ENCODE results near the gene NLRP12. TPM values are rescaled to one million over a fixed set of nuclear protein-coding genes. Genes with fewer than 3 reads are reported as not detected.
A peak's percentile ranks its signal among the peaks of the same experiment; 100 is the strongest.
"Not testable (repeated sequence)": the region's sequence is repeated elsewhere in the genome, so short reads cannot be mapped to it uniquely, and the experiment has no call there.

Gene NLRP12
- total RNA-seq, 3 donors from 2014 or later (not counting 1 experiment from before 2014, with no cell fraction given), result 0.35 to 13.6 (median 0.84) TPM

DNA sequence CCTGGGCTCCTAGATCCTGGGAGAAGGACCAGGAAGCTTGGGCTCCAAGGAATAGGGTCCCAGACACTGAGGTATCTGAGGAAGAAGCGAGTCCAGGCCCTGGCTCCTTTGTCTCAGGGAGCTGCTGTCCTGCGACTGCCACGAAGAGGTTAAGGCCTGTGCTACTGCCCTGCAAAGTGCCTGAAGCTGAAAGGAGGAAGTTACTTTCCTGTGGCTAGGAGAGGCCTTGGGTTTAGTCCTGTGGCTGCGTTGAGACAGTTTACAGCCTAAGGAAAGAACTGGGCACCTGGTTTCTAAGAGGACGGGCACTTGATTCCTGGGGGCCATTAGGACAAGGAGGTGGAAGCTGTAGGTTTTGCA, 46.4 kb upstream of the NLRP12 start:
- peak overlapping the region; percentile 30 for H3K27ac ChIP-seq (ENCODE audit: low read length)
- peaks cover 0 to 3% of the 10 kb centered on the region in 2 donors for H3K9me3 Mint-ChIP-seq
- DNase-seq (peak; percentile 28 to 49), ATAC-seq (no peak)
- peak overlapping the region; percentile 78 for H3K4me3 Mint-ChIP-seq
- peaks cover 13% of the 10 kb centered on the region for H3K36me3 Mint-ChIP-seq
- H3K4me1 ChIP-seq (ENCODE audit: control insufficient read depth, insufficient read depth, low read length), result peaks cover 73% of the 10 kb centered on the region
- intact Hi-C loops (cut with micrococcal nuclease), result no loop called here
- no peaks in the 10 kb centered on the region for H3K9me3 ChIP-seq (ENCODE audit: control insufficient read depth, insufficient read depth, low read length)
- peaks cover 16% of the 10 kb centered on the region for H3K36me3 ChIP-seq (ENCODE audit: control insufficient read depth, insufficient read depth, low read length)
- no peaks in the 10 kb centered on the region for H3K27me3 ChIP-seq (ENCODE audit: control insufficient read depth, insufficient read depth, low read length)
- peak overlapping the region; percentile 86 to 91 for H3K27ac Mint-ChIP-seq
- H3K27me3 Mint-ChIP-seq (ENCODE audit: low read depth in 2 of 2), result no peaks in the 10 kb centered on the region
- H3K4me1 Mint-ChIP-seq, result peaks cover 59 to 83% of the 10 kb centered on the region in 2 donors
- TF ChIP-seq, protein P1, sequence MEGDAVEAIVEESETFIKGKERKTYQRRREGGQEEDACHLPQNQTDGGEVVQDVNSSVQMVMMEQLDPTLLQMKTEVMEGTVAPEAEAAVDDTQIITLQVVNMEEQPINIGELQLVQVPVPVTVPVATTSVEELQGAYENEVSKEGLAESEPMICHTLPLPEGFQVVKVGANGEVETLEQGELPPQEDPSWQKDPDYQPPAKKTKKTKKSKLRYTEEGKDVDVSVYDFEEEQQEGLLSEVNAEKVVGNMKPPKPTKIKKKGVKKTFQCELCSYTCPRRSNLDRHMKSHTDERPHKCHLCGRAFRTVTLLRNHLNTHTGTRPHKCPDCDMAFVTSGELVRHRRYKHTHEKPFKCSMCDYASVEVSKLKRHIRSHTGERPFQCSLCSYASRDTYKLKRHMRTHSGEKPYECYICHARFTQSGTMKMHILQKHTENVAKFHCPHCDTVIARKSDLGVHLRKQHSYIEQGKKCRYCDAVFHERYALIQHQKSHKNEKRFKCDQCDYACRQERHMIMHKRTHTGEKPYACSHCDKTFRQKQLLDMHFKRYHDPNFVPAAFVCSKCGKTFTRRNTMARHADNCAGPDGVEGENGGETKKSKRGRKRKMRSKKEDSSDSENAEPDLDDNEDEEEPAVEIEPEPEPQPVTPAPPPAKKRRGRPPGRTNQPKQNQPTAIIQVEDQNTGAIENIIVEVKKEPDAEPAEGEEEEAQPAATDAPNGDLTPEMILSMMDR (IDR thresholded peaks at IDR 0.05), result no peak
- WGBS (ENCODE audit: insufficient coverage), result 30% methylated on average over 5 of the region's 5 CpGs
- peak overlapping the region; percentile 6 for H3K4me3 ChIP-seq (ENCODE audit: low read length)

DNA sequence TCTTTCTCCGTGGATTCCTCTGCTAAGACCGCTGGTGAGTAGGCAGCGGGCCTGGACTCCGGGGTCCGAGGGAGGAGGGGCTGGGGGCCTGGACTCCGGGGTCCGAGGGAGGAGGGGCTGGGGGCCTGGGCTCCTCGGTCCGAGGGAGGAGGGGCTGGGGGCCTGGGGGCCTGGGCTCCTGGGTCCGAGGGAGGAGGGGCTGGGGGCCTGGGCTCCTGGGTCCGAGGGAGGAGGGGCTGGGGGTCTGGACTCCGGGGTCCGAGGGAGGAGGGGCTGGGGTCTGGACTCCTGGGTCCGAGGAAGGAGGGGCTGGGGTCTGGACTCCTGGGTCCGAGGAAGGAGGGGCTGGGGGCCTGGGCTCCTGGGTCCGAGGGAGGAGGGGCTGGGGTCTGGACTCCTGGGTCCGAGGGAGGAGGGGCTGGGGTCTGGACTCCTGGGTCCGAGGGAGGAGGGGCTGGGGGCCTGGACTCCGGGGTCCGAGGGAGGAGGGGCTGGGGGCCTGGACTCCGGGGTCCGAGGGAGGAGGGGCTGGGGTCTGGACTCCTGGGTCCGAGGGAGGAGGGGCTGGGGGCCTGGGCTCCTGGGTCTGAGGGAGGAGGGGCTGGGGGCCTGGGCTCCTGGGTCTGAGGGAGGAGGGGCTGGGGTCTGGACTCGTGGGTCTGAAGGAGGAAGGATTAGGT, 45.8 kb upstream of the NLRP12 start:
- Mint-ChIP-seq H3K36me3 (peaks cover 11% of the 10 kb centered on the region), H3K27ac (peak overlapping the region; percentile 98 to 99), H3K4me1 (peaks cover 56 to 78% of the 10 kb centered on the region in 2 donors), H3K4me3 (peak overlapping the region; percentile 96)
- 1% methylated on average over 21 of the region's 24 CpGs for WGBS (ENCODE audit: insufficient coverage)
- DNase-seq; ATAC-seq; intact Hi-C loops (cut with micrococcal nuclease); H3K9me3 ChIP-seq (ENCODE audit: control insufficient read depth, insufficient read depth, low read length); H3K9me3 Mint-ChIP-seq; H3K27me3 ChIP-seq (ENCODE audit: control insufficient read depth, insufficient read depth, low read length); H3K27me3 Mint-ChIP-seq (ENCODE audit: low read depth in 2 of 2): not testable (repeated sequence)
- Histone ChIP-seq H3K4me3 (ENCODE audit: low read length) (peak overlapping the region; percentile 95), H3K27ac (ENCODE audit: low read length) (peak overlapping the region; percentile 97), H3K4me1 (ENCODE audit: control insufficient read depth, insufficient read depth, low read length) (peaks cover 72% of the 10 kb centered on the region), H3K36me3 (ENCODE audit: control insufficient read depth, insufficient read depth, low read length) (peaks cover 16% of the 10 kb centered on the region)

DNA sequence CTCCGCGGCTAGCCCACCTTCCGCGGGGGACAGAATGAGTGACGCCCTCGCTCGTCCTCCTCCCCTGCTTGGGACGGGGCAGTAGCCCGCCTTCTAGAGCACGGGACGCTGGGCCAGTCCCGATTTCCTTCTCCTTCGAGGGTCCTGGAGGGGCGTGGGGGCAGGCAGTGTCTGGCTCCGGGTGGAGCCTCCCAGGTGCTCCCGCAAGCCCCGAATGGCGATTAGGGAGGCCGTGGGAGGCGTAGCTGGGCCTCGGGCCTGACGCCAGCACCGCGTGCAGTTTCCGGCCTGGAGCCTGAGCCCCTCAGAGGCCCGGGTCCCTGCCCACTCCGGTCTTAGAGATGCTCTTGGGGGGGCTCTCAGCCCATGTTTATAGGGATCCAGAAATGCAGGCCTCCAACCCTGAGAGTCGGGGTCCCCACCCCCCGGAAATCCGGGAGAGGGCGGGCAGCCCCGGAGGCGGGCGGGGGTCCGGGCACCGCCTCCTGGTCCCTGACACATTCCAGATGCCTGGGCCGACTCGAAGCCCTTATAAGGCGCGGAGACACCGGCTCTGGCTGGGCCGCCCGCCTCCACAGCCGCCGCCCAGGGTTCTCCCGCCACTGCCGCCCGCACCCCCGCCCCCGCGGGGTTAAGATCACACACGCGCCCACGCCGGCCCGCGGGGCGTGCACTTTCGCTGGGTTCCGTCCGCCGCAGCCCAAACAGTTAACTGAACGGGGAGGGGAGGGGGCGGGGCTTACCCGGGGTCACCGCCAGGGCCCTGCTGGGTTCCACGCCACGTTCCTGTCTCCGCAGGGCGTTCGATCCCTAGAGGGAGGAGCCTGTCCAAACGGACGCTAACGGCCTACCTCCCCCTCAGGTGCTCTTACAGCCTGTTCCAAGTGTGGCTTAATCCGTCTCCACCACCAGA, 45.0 kb upstream of the NLRP12 start:
- intact Hi-C loops (cut with micrococcal nuclease), result no loop called here
- Mint-ChIP-seq H3K4me1 (peaks cover 48 to 70% of the 10 kb centered on the region in 2 donors), H3K27ac (peak overlapping the region; percentile 98 to 99), H3K9me3 (no peaks in the 10 kb centered on the region), H3K27me3 (ENCODE audit: low read depth in 2 of 2) (no peaks in the 10 kb centered on the region), H3K36me3 (peaks cover 3% of the 10 kb centered on the region), H3K4me3 (peak overlapping the region; percentile 96)
- WGBS (ENCODE audit: insufficient coverage), result under 1% methylated on average over 74 of the region's 75 CpGs
- H3K4me1 ChIP-seq (ENCODE audit: control insufficient read depth, insufficient read depth, low read length), result peaks cover 64% of the 10 kb centered on the region
- H3K27me3 ChIP-seq (ENCODE audit: control insufficient read depth, insufficient read depth, low read length), result no peaks in the 10 kb centered on the region
- H3K9me3 ChIP-seq (ENCODE audit: control insufficient read depth, insufficient read depth, low read length), result no peaks in the 10 kb centered on the region
- TF ChIP-seq, protein P1 (IDR thresholded peaks at IDR 0.05), result no peak
- H3K27ac ChIP-seq (ENCODE audit: low read length), result peak overlapping the region; percentile 97
- DNase-seq, result peak; percentile 93 to 94
- peaks cover 12% of the 10 kb centered on the region for H3K36me3 ChIP-seq (ENCODE audit: control insufficient read depth, insufficient read depth, low read length)
- peak; percentile 50 to 71 (median 61) for ATAC-seq
- H3K4me3 ChIP-seq (ENCODE audit: low read length), result peak overlapping the region; percentile 95
